NB4 (cell line): ENCODE data around the gene PLXNA2.

Experiments used
- CTCF ChIP-seq: IDR thresholded peaks from one replicate; pipeline ENCODE4 v1.5.1; 2012; ENCODE audit warnings: low read depth, low read length
- MAX ChIP-seq: IDR thresholded peaks from 2 replicates; pipeline ENCODE4 v1.6.1; 2011; ENCODE audit warnings: low read depth, low read length
- MYC ChIP-seq: IDR thresholded peaks from 2 replicates; pipeline ENCODE4 v1.6.1; 2011; ENCODE audit warnings: low read depth, low read length
- POLR2A ChIP-seq: IDR thresholded peaks from 2 replicates; pipeline ENCODE4 v1.6.1; 2011; ENCODE audit warnings: mild to moderate bottlenecking; ENCODE audit not compliant: insufficient read length; ENCODE audit errors: extremely low read depth

GRCh38 chr1:208117409-208117808 is 126.8 kb downstream of the PLXNA2 start:
- TF ChIP-seq CTCF (no peak), MAX (no peak), POLR2A (no peak), MYC (no peak)
